Upper lobe of right lung (tissue), 1 donor: ENCODE results near the gene SYNPO2L. TPM values are rescaled to one million over a fixed set of nuclear protein-coding genes. Genes with fewer than 3 reads are reported as not detected.

Experiments
- ATAC-seq: fragments of 200-7000 bp; cut with Tn5 transposase; one replicate; pipeline ENCODE4 v1.9.1; 2020; ENCODE audit warnings: mild to moderate bottlenecking, moderate library complexity
- DNase-seq: peaks from one replicate; pipeline ENCODE4 v3.0.0-alpha.2; 2020
- H3K27ac ChIP-seq: fragments of 200-600 bp; one replicate; pipeline ENCODE4 v1.8.0; 2022
- H3K27me3 ChIP-seq: fragments of 200-600 bp; one replicate; pipeline ENCODE4 v1.8.0; 2022; ENCODE audit warnings: mild to moderate bottlenecking
- H3K36me3 ChIP-seq: fragments of 200-600 bp; one replicate; pipeline ENCODE4 v1.8.0; 2022
- H3K4me1 ChIP-seq: fragments of 200-600 bp; one replicate; pipeline ENCODE4 v1.8.0; 2022
- H3K4me3 ChIP-seq: fragments of 200-600 bp; one replicate; pipeline ENCODE4 v1.8.0; 2022; ENCODE audit warnings: mild to moderate bottlenecking
- H3K9me3 ChIP-seq: fragments of 200-600 bp; one replicate; pipeline ENCODE4 v1.8.0; 2022
- CTCF ChIP-seq: fragments of 200-600 bp; IDR thresholded peaks from one replicate; pipeline ENCODE4 v1.8.0; 2022; ENCODE audit warnings: antibody characterized with exemption
- intact Hi-C: fragments of 100-400 bp; cut with DNase I; formaldehyde crosslinking; loops from one replicate; pipeline ENCODE4 v1.11.0; 2022
- total RNA-seq: library from RNA; stranded (reverse); fragmentation: NEBNext Ultra II Directional; extraction: Animal tissue kit (Norgen Biotek cat#: 25700); gene quantifications from one replicate; pipeline ENCODE4 v1.2.1, GENCODE V29; 2021
- donor health status: DM: no; HTN: yes; CAD: no; lungs with severe emphysema.

SYNPO2L gene
- total RNA-seq, 1 donor from 2014 or later, result 5.9 TPM

DNA sequence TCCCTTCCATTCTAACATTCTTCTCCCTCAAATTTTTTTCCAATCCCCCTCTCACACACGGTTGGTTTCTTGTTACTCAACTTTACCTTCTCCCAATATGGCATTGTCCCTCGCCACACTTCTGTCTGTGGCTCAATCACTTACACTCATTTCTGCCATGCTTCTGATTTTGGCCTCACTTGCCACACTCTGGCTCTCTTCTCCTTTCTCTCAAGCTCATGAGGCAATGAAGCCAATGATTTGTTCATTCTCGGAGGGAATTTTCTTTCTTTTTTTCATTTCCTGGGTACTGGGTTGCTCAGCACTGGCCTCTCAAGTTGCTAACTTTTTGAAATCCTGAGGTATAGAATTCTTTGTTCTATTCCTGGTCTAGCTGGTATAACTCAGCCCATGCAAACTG, 10.6 kb downstream of the SYNPO2L start:
- no peaks in the 10 kb centered on the region for H3K9me3 ChIP-seq
- no peak for DNase-seq
- H3K27me3 ChIP-seq, result no peaks in the 10 kb centered on the region
- intact Hi-C loops, result loop anchor here (5.0 kb wide), 1 partner anchor 118 kb away; no protein-coding TSS in a partner anchor
- no peak for ATAC-seq
- no peak overlapping the region for H3K27ac ChIP-seq
- no peak for TF ChIP-seq CTCF
- H3K36me3 ChIP-seq, result no peaks in the 10 kb centered on the region
- no peak overlapping the region for H3K4me3 ChIP-seq
- H3K4me1 ChIP-seq, result peaks cover 31% of the 10 kb centered on the region

GRCh38 chr10:73644767-73645166, 11.1 kb downstream of the SYNPO2L start:
- no peak overlapping the region for H3K27ac ChIP-seq
- ATAC-seq (no peak), DNase-seq (no peak)
- H3K36me3 ChIP-seq, result no peaks in the 10 kb centered on the region
- no peaks in the 10 kb centered on the region for H3K9me3 ChIP-seq
- H3K4me1 ChIP-seq, result peaks cover 31% of the 10 kb centered on the region
- H3K4me3 ChIP-seq, result no peak overlapping the region
- no peak for TF ChIP-seq CTCF
- H3K27me3 ChIP-seq, result no peaks in the 10 kb centered on the region
- intact Hi-C loops, result loop anchor here (5.0 kb wide), 1 partner anchor 117 kb away; no protein-coding TSS in a partner anchor

DNA sequence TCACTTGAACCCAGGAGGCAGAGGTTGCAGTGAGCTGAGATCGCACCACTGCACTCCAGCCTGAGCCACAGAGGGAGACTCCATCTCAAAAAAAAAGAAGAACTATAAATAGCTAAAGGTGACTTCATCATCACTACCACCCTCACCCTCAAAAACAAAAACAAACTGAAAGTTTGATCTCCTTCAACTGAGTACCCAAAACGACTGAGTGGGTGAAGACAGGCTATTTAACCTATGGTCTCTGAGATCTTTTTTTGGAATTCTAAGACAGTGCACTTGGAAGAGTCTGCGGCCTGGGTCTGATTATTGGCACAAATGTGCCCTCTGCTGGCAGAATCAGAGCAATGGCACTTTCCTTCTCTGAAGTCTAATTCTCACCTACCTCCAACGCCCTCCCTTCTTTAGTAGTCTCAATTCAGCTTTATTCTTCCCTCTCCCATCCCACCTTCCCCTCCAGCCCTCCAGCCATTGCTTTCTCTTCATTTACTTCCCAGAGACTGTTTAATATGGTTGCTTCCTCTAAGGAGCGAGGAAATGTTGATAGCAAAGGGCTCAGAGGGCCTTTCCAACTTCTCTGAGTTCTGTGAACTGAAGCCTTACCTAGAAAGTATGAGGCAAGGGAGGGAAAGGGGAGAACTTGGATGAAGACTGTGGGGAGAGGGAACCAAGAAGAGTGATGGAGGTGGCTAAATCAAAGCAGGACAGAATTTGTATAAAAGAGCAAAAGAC, 11.7 kb downstream of the SYNPO2L start:
- no peaks in the 10 kb centered on the region for H3K9me3 ChIP-seq
- DNase-seq (no peak), ATAC-seq (peak; percentile 77)
- H3K4me3 ChIP-seq, result no peak overlapping the region
- H3K27me3 ChIP-seq, result no peaks in the 10 kb centered on the region
- H3K27ac ChIP-seq, result no peak overlapping the region
- no peaks in the 10 kb centered on the region for H3K36me3 ChIP-seq
- intact Hi-C loops, result no loop called here
- peaks cover 30% of the 10 kb centered on the region for H3K4me1 ChIP-seq
- TF ChIP-seq CTCF, result peak; percentile 91

DNA sequence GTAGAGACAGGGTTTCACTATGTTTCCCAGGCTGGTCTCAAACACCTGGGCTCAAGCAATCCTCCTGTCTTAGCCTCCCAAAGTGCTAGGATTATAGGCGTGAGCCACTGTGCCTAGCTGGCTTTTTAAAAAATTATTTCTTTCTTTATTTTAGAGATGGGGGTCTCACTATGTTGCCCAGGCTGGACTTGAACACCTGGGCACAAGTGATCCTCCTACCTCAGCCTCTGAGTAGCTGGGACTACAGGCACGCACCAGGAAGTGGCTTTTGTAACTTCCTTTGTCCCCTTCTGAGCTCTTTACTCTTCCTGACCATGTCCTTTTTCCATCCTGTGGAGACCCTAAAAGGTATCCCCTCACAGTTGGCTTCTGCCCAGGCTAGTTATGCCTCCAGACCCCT, 12.5 kb downstream of the SYNPO2L start:
- peaks cover 24% of the 10 kb centered on the region for H3K4me1 ChIP-seq
- H3K4me3 ChIP-seq, result no peak overlapping the region
- no peaks in the 10 kb centered on the region for H3K36me3 ChIP-seq
- no peak for TF ChIP-seq CTCF
- no peak for DNase-seq
- no peak for ATAC-seq
- H3K9me3 ChIP-seq, result no peaks in the 10 kb centered on the region
- intact Hi-C loops, result no loop called here
- no peak overlapping the region for H3K27ac ChIP-seq
- H3K27me3 ChIP-seq, result no peaks in the 10 kb centered on the region

GRCh38 chr10:73641328-73642060, 14.3 kb downstream of the SYNPO2L start, which contains the start of gene MYOZ1:
Gene MYOZ1 (minus strand): TSS chr10:73641474. CDS start chr10:73640017, 1,457 bp downstream.
- Histone ChIP-seq H3K36me3 (no peaks in the 10 kb centered on the region), H3K9me3 (no peaks in the 10 kb centered on the region), H3K27me3 (no peaks in the 10 kb centered on the region), H3K4me1 (peaks cover 18% of the 10 kb centered on the region), H3K27ac (peak within 1 kb of the TSS; percentile 9), H3K4me3 (no peak within 1 kb of the TSS)
- no peak for TF ChIP-seq CTCF
- no peak for DNase-seq
- ATAC-seq, result peak; percentile 85
- intact Hi-C loops, result no loop called here
